Left kidney (tissue), 2 donors: Measurements from ENCODE around the gene TRPC4AP. TPM values are rescaled to one million over a fixed set of nuclear protein-coding genes. Genes with fewer than 3 reads are reported as not detected.

ENCODE experiments used
- DNase-seq: peaks from one replicate; pipeline ENCODE4 v3.0.0-alpha.2; 2013
- polyA plus RNA-seq: library from polyadenylated mRNA; unstranded; fragments of 120-200 nt; gene quantifications from one replicate; pipeline ENCODE4 v1.2.1, GENCODE V29; 2013; ENCODE audit not compliant: insufficient read length

Gene TRPC4AP
- polyA plus RNA-seq, 1 donor = 70.6 TPM

DNA sequence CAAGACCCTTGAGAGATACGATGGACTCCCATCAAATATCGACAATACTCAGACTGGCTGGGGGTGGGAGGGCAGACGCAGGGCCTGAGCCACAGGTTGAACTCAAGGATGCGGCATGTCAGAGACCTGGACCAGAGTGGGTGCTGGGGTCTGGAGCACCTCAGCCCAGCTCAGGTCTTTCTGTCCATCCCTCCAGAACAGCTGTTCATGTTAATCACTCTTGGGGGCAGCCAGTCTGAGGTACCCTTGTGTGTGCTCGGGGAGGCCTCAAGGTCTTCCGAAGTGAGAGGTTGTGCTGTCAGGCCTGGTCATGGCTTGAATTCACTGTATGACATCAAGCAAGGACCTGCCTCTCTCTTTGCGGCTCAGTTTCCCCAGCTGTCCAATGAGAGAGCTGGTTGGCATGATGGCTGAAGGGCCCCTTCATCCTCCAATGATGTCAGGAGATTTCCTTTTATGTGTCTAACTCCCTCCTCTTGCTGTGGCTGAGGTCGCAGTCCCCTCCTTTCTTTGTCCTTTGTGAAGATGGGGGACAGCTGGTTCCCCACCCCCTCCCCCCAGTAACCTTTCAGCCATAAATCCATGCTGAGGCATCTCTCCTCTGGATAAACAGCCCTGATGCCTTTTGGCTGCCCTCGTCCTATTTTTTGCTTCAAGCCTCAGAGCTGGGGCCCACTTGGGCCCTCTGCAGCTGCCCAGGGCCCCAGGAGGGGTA lies 121.6 kb downstream of the TRPC4AP start:
- DNase-seq = no peak

GRCh38 chr20:34970193-34970840 lies 122.3 kb downstream of the TRPC4AP start:
- no peak for DNase-seq

DNA sequence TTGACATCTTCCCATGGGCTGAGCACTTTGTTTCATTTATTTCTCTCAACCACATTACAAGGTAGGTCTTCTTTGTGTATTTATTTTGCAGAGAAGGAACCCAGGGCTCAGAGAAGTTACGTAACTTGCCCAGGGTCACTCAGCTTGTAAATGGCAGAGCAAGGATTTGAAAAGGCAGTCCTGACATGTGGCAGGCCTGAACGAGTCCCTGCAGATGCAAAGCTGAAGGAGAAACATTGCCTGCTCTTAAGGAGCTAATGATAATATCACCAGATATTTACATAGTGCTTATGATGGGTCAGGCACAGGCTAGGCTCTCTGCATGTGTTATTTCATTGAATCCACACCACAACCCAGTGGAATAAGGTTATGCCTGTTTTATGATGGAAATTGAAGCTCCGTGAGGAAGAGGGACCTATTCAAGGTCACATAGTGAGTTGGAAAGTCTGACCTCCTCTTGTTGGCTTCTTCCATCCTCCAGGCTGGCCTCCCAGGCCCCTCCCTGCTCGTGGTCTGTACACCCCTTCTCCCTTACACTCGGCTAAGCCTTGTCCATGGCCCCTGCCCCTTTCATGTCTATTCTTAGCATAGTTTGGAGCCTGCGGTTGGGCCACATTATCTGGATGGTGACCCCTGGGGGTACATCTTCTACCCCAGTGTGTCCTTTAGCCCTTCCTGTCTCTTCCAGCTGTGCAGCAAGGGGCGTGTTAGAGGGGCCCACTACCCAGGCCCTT lies 124.4 kb downstream of the TRPC4AP start:
- no peak for DNase-seq

- DNase-seq = no peak
Measured at GRCh38 chr20:34967421-34967820, 125.2 kb downstream of the TRPC4AP start.

- no peak for DNase-seq
Measured at GRCh38 chr20:34965051-34965450, 127.6 kb downstream of the TRPC4AP start.

DNA sequence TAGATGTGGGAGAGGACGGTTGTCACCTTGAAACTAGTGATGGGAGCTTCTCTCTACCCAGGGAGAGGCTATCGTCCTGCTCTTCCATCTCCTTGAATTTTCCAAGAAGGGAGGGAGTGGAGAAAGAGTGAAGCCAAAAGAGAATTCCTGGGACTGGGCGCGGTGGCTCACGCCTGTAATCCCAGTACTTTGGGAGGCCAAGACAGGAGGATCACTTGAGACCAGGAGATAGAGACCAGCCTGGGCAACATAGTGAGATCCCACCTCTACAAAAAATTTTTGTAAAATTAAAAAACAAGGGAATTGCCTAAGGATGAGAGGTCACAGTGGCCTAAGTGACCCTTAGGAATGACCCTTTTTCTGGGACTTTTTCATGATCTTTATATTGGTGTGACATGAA lies 128.1 kb downstream of the TRPC4AP start:
- no peak for DNase-seq

DNA sequence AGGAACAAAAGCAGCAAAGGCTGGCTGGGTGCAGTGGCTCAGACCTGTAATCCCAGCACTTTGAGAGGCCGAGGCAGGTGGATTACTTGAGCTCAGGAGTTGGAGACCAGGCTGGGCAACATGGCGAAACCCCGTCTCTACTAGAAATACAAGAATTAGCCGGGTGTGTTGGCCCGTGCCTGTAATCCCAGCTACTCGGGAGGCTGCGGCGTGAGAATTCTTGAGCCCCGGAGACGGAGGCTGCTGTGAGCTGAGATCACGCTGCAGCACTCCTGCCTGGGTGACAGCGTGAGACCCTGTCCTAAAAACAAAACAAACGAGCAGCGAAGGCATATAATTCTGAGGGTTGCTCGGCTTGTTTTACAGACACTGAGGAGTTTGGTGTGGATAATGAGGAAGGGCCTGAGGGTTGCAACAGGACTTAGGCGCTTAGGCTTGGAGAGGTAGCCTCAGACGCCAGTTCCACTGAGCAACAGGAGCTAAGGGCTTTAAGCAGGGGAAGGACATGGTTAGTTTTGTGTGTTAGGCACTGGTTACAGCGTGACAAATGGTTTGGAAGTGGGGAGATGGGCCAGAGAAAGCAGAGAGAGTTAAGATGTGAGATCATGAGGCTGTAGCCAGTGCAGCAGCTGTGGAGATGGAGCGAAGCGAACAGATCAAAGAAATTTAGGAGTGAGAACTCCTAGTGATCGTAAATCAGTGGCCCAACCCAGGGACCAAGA lies 135.7 kb downstream of the TRPC4AP start:
- no peak for DNase-seq

DNA sequence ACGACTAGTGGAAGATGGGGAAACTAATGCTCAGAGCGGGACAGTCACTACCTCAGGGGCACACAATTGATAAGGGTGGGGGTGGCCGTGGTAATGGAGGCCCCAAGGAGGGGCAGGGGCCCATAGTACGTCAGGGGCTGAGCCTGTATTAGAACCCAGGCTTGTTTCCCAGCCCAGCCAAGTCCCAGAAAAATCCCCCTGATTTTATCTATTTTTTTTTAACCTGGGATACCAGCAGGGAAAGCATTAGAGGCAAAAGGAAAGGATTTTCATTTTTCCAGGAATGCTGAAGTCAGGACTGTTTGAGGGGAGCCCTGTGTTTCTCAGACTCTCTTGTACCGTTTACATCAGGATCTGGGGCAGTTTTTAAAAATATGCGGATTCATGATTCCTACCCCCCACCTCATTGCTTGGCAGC lies 136.6 kb downstream of the TRPC4AP start:
- DNase-seq = no peak

DNA sequence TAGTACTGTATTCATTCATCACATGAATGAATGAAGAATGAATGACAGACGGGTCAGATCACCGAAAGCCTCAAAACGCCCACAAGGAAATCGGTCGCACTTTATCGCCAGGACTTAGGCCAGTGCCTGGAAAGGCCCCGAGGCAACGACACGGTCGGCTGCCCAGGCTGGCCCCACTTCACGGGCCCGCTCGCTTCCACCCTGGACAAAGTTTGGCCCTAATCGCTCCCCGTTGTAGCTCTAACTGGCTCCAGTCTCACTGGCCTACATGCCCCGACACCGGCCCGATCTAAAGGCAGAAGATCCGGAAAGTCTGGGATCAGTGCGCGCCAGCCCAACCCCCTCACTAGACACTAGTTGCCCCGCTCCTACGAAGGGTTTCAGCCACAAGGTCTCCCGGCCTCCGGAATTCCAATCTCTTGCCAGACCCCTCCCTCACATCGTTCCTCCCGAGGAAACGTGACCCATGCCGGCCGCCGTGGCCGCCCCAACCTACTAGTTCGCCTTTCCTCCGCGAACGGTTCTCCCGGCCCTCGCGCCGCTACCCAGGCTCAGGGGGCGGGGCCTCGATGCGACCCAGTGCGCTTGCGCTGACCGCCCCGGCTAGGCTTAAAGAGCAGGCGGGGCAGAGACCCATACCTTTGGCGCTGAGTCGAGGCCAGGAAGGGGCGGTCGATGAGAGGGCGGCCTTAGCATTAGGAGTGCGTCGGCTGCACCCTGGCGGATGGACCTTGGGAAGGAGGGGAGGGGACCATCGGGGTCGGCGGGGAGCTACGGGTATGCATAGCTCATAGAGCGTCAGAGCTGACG lies 137.2 kb downstream of the TRPC4AP start, which contains the start of the genes GSS and MYH7B:
GSS (minus strand) TSS at position 576 of the 810 bp plus-strand sequence. CDS start 3,954 bp downstream, outside the sequence.
MYH7B (plus strand) TSS at position 638 of the 810 bp plus-strand sequence. CDS start 22,138 bp downstream, outside the sequence.
- peak; percentile 97 for DNase-seq

GRCh38 chr20:34954904-34955230 lies 137.7 kb downstream of the TRPC4AP start:
- no peak for DNase-seq

- DNase-seq = no peak
Measured at GRCh38 chr20:34953960-34954359, 138.6 kb downstream of the TRPC4AP start.

GRCh38 chr20:34952671-34953070 lies 139.9 kb downstream of the TRPC4AP start:
- peak; percentile 67 for DNase-seq

Other genes starting within 250 kb of the TRPC4AP start
- gene GGT7, start 220.0 kb downstream of the TRPC4AP start, polyA plus RNA-seq = 27.4 TPM
- gene ACSS2, start 216.2 kb downstream of the TRPC4AP start, polyA plus RNA-seq = 46.0 TPM
- gene GSS, start 137.0 kb downstream of the TRPC4AP start, polyA plus RNA-seq = 58.8 TPM
- 1.6 TPM for gene MYH7B, start 136.9 kb downstream of the TRPC4AP start, polyA plus RNA-seq
- gene EDEM2, start 54.5 kb upstream of the TRPC4AP start, polyA plus RNA-seq = 16.6 TPM
- gene PROCR, start 79.3 kb upstream of the TRPC4AP start, polyA plus RNA-seq = 6.9 TPM
- gene MMP24, start 133.9 kb upstream of the TRPC4AP start, polyA plus RNA-seq = 1.8 TPM
- gene MMP24OS, start 185.3 kb upstream of the TRPC4AP start, polyA plus RNA-seq = 34.9 TPM
- 126 TPM for gene EIF6, start 192.0 kb upstream of the TRPC4AP start, polyA plus RNA-seq
- not detected for gene FAM83C, start 199.6 kb upstream of the TRPC4AP start, polyA plus RNA-seq